NCI-H1048 (cell line): ENCODE results near the gene KRT23.

Experiments
- DNase-seq: peaks from one replicate; lab custom pipeline; 2025; lab: John Stamatoyannopoulos, UW

Gene KRT23

GRCh38 chr17:40937384-40937819, at the start of gene KRT23:
Gene KRT23, minus strand, starts transcription at chr17:40937646. Its CDS starts 1,043 bp downstream, at chr17:40936603.
- no peak for DNase-seq

- DNase-seq: no peak
These were observed 49.5 kb upstream of the KRT23 start for GRCh38 chr17:40986920-40987319.

GRCh38 chr17:40984226-40984625, 46.8 kb upstream of the KRT23 start, which contains the start of gene KRT40:
Gene KRT40, minus strand, starts transcription at chr17:40984326. Its CDS starts 53 bp downstream, at chr17:40984273.
- no peak for DNase-seq

- DNase-seq: no peak
These were observed 43.7 kb upstream of the KRT23 start for GRCh38 chr17:40981115-40981514.

GRCh38 chr17:40980596-40980995, 43.1 kb upstream of the KRT23 start:
- DNase-seq: no peak

- DNase-seq: no peak
These were observed 42.7 kb upstream of the KRT23 start for GRCh38 chr17:40980117-40980516.

- no peak for DNase-seq
These were observed 41.2 kb upstream of the KRT23 start for GRCh38 chr17:40978575-40979151.

GRCh38 chr17:40975516-40975915, 38.1 kb upstream of the KRT23 start:
- no peak for DNase-seq

- DNase-seq: no peak
These were observed 36.9 kb upstream of the KRT23 start for GRCh38 chr17:40974366-40974765.

GRCh38 chr17:40967582-40967981, 30.1 kb upstream of the KRT23 start:
- no peak for DNase-seq

GRCh38 chr17:40966848-40967247, 29.4 kb upstream of the KRT23 start, which contains the start of gene KRT39:
Gene KRT39, minus strand, starts transcription at chr17:40966948. Its CDS starts 92 bp downstream, at chr17:40966856.
- DNase-seq: no peak

- DNase-seq: no peak
These were observed 26.4 kb upstream of the KRT23 start for GRCh38 chr17:40963838-40964237.

GRCh38 chr17:40962059-40962561, 24.7 kb upstream of the KRT23 start:
- no peak for DNase-seq

- no peak for DNase-seq
These were observed 24.1 kb upstream of the KRT23 start for GRCh38 chr17:40961591-40961990.

GRCh38 chr17:40960144-40960543, 22.7 kb upstream of the KRT23 start:
- DNase-seq: no peak

GRCh38 chr17:40958086-40958953, 20.9 kb upstream of the KRT23 start:
- DNase-seq: no peak

GRCh38 chr17:40956401-40957254, 19.2 kb upstream of the KRT23 start:
- no peak for DNase-seq

GRCh38 chr17:40953881-40954280, 16.4 kb upstream of the KRT23 start:
- DNase-seq: no peak

GRCh38 chr17:40952661-40953060, 15.2 kb upstream of the KRT23 start:
- no peak for DNase-seq

- no peak for DNase-seq
These were observed 14.7 kb upstream of the KRT23 start for GRCh38 chr17:40952154-40952553.

- DNase-seq: no peak
These were observed 13.7 kb upstream of the KRT23 start for GRCh38 chr17:40951011-40951622.

GRCh38 chr17:40950176-40950575, 12.7 kb upstream of the KRT23 start:
- DNase-seq: no peak
